CD4-positive, alpha-beta T cell treated with Interferon gamma for 1 hour (primary cell): ENCODE data around the gene RPS16.

Experiments
- DNase-seq: peaks from one replicate; pipeline ENCODE4 v3.0.0-alpha.2; 2020

The RPS16 gene

DNA sequence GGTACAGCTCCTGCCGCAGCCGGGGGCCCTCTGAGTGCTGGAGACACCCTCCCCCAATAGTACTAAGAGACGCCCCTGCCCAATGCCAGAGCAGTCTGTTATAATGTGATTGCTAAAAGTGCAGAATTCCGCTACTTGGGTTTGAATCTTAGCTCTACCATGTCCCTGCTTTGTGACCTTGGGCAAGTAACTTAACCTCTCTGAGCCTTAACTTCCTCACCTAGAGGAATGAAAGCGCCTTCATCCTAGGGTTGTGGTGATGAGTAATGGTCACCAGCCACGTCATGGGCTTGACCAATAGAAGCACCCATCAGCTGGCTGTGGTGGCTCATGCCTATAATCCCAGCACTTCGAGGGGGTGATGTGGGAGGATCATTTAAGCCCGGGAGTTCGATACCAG is 16.7 kb downstream of the RPS16 start:
- no peak for DNase-seq

DNA sequence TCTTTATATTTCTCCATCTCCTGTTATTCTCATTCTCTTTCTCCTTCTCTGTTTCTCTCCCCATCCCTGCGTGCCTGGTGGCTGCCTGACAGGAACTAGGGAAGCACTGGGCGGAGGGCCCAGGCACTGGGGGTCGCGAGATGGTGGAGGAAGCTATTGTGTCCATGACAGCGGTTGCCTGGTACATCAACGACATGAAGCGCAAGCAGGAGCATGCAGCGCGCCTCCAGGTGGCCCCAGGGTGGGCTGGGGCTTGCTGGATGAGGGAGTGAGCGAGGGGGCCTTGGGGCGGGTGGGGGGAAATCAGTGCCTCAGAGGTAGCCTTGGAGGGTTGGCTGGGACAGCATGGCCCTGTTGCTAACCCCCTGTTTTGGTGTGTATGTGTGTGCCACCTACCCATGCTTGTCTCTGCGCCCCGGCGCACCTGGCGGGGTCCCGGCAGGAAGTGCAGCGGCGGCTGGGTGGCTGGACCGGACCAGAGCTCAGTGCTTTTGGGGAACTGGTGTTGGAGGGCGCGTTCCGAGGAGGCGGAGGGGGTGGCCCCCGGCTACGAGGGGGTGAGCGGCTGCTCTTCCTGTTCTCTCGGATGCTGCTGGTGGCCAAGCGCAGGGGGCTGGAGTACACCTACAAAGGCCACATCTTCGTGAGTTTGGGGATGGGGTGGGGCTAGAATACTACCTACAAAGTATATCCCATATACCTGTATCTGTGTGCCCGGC is 18.1 kb downstream of the RPS16 start:
- no peak for DNase-seq

DNA sequence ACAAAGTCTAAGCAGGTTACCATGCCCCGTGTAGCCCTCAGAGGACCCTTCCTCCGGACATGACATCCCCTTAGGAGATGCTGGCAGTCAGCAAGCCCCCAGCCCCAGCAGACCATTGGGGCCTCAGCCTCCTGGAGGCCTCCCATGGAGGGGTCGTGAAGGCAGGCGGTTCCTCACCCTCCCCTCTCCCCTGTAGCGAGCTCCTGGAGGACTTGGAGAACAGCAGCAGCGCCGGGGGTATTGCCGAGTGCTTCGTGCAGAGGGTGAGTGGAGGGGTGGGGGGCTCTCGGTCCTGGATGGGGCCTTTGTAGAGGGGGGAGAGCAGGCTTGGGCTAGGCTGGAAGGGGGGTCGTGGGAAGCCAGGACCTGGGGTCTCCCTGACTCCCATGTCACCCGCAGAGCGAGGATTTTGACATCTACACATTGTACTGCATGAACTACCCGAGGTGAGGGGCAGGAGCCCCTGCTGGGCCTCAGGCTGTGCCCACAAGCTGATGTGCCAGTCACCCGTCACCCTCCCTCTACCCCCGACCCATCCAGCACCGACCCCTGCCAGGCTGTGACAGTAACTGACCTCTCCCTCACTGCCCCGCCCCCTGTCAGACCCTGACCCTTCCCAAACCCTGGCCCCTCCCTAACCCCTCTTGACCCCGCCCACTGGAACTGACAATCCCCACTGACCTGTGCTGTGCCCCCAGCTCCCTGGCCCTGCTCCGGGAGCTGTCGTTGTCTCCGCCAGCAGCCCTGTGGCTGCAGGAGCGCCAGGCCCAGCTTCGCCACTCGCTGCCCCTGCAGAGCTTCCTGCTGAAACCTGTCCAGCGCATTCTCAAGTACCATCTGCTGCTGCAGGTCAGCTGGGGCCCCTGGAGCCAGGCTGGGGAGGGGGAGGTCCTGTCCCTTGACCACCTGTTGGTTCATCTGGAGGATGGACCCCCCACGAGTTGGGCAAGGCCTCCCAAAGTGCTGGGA is 19.3 kb downstream of the RPS16 start:
- DNase-seq: no peak

DNA sequence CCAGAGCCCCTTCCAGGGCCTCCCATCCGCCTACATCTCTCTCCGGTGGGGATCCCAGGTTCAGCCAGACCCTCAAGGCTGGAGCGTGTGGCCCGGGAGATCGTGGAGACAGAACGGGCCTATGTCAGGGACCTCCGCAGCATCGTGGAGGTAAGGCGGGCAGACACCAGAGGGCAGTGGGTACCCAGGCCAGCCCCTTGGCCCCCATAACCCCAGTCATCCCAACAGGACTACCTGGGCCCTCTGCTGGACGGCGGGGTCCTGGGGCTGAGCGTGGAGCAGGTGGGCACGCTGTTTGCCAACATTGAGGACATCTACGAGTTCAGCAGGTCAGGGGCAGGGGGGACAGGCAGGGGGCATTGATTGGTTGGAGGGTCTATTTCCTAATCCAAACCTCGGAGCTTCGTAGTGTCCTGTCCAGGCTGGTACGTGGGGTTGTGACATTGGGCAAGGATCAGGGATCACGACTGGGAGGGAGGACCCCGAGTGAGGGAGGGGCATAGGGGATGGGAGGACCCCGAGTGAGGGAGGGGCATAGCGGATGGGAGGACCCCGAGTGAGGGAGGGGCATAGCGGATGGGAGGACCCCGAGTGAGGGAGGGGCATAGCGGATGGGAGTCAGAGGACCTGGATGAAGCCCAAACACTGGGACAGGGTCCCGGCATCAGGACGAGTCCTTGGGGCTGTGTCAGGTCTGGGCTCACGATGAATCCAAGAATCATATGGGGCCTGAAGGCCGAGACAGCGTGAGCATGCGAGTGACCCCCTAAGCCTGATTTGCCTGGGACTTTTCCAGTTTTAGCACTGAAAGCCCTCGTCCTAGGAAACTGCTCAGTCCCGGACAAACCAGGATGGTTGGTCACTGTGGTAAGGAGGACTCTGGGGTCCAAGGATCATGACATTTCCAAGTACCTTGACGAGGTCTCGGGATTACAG is 20.4 kb downstream of the RPS16 start:
- DNase-seq: no peak

DNA sequence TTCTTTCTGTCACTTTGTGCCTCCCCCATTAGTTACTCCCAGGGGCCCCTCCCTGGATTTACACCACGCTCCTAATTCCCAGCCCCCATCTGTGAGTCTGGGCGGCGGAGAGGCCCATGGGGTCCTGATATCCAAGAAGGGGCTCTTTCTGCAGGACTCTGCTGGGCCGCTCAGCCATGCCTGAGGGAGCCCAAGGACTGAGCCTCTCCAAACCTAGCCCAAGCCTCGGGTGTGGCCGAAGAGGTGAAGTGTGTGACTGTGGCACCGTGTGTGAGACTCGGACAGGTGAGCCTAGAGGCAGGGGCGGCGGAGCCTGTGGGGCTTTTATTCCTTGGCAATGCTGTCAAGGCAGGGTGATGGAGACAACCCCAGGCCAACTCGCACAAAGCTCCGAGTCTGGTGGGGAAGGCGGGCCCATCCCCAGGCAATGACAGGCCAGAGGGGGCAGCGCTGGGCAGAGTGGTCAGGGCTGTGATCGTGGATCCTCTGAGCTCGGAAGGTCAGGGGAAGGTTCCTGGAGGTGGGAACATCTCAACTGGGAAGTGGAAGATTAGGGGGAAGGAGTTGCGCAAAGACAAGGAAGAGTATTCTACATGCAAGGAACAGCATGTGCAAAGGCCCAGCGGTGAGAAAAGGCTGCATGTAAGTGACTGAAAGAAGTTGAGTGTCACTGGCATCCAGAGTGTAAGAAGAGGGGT is 21.7 kb downstream of the RPS16 start:
- DNase-seq: no peak

DNA sequence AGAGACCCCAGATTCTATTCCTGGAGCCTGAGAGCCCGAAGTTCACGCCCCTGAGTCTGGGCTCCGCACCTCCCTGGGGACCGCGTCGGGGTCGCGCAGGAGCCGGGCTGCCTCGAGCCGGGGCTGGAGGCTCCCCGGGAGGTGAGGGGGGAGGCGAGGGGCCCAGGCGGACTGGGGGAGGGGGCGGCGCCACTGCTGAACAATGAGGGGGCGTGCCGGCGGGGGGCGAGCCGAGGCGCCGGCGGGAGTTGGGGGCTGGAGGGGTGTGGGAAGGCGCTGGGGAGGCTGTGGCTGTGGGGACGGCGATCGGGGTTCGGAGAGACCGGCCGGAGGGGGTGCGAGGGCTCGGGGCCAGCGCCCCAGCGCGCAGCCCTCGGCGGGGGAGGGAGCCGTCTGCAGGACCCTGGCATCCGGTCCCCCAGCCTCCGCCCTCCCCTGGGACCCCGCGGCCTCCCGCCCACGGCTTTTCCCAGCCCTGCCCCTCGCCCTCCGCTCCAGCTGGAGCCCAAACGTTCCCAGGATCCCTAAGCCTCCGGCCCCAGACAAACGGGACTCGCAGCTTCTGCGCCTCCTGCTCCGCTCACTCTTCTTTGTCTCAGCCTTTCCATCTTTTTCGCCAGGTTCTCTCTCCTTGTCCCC is 22.4 kb downstream of the RPS16 start:
- peak; percentile 47 for DNase-seq

DNA sequence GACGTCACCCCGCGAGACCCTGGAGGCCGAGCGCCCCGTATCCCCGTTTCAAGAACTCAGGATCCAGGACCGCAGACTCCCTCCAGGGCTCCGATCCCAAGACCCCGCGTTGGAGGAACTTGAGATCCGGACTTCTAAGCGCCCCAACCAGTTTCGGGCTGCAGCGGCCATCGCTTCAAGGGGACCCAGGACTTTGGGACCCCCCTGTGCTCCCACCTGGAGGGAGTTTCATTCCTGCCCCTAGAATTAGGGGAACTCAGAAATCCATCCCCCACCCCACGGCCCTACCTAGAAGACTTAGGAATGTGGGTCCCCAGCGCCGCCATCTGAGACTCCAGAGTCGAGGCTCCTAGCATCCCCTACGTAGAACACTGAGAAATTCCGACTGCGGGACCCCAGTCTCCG is 22.9 kb downstream of the RPS16 start:
- DNase-seq: no peak

DNA sequence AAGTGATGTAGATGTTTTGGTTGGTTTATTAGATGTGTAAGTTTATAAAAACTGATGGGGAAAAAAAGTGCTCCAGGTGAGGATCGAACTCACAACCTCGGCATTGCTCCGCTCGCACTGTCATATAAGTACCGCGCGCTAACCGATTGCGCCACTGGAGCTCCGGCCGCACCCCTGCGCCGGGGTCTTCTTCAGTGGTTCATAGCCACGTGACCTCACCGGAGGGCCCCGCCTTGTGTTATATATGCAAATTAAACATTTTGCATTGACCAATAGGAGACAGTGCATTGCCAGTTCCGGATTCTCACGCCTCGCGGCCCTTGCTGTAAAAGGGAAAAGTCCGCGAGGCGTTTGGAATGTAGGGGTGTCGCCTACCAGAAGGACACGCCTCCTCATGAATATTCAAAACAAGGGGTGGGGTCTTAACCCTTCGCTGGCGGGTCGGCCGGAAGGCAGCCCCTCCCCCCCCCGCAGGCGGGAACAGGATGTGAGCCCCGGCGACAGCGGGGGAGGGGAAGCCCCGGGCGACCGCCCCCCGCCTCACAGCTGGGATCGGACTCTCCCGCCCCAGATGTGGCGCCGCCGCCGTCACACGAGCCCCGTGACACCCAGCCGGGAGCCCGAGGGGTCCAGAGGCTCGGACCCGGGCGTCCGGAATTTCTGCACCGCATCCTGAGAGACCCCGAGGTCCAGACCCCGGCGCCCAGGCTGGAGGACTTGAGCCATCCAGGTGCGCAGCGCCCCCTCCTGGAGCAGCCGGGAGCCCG is 23.5 kb downstream of the RPS16 start, which contains the start of gene PLEKHG2:
PLEKHG2 (plus strand) TSS at position 570 of the 767 bp plus-strand sequence. CDS start 1,418 bp downstream, outside the sequence.
- DNase-seq: peak; percentile 98

DNA sequence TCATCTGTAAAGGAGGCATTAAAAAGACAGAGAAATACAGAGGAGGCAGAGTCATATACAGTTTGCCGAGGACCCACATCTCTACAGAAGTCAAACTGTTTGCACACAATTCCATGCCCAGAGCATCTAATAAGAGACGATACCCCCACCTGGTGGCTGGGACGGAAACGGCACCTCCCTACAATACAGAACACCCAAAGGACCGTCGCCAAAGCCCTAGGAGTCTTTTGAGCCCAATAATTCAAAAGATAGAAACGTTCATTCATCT is 24.0 kb downstream of the RPS16 start:
- peak; percentile 91 for DNase-seq

DNA sequence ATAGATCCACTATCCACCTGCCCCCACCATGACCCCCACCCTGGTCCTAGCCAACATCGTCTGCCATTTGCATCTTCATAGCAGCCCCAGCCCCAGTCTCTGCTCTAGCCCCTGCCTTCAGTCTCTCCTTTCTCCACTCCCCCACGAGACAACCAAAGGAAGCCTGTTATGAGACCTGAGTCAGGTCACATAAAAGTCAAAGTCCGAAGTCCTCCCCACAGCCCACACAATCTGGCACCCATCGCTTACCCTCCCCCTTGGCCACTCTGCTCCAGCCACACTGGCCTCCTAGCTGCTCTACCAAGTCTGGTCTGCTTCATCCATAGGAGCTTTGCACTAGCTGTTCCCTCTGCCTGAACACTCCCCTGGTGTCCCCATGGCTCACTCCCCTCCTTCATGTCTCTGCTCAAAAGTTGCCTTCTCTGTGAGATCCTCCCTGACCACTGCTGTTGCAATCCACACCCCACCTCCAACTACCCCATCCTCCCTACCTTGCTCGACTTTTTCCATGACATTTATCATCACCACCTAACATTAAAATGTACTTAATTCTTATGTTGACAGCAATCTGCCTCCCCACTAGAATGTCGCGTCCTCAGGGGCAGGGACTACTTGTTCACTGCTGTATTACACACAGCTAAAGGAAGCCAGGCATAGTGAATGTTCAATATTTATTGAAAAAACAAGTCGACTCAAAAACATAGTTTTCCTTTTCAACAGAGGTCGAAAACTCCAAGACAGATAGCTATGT is 24.5 kb downstream of the RPS16 start:
- peak; percentile 77 for DNase-seq

DNA sequence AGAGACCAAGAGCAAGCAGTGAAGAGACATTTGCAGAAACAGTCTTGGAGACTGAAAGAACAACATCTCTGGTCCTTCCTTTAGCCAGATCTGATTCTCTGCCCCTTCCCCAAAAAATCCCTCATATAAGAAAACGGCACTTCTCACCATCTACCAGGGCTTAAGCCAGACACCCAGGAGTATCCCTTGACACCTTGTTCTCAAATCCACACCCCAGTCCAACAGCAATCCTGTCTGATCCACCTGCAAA is 25.0 kb downstream of the RPS16 start:
- no peak for DNase-seq

DNA sequence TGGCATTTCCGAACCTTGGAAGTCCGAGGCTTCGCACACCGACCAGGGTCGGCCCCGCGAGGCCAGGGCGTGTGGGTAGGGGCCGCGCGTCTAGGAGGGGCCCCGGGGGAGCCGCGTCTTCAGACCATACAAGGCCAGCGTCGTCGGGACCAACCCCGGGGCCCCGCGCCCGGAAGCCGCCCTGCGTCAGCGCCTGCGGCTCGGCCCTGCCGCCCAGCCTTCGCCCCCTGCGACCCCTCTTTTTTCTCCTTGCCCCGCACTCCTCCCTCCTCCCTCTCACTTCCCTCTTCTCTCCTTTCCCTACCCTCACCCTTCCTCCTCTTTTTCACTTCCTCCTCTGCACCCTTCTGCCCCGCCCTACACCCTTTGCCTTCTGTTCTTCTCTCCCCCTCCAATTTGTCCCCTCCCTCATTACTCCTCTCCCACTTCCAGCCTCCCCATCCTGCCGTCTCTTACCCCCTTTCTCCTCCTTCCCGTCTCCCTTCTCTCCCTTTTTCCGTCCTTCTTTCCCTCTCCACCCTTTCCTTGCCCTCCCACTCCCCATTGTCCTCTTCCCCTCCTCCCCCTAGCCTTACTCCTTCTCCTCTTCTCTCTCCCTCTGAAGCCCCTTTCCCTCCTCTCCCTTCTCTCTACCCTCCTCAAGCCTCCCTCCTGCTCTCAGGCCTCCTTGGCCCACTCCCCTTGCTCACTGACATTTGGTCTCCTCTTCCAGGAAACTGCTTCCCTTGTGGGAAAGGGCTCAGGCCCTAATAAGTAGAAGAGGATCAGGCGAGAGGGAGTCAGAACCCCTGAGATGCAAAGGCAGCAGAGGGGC is 25.5 kb downstream of the RPS16 start:
- peak; percentile 92 for DNase-seq

DNA sequence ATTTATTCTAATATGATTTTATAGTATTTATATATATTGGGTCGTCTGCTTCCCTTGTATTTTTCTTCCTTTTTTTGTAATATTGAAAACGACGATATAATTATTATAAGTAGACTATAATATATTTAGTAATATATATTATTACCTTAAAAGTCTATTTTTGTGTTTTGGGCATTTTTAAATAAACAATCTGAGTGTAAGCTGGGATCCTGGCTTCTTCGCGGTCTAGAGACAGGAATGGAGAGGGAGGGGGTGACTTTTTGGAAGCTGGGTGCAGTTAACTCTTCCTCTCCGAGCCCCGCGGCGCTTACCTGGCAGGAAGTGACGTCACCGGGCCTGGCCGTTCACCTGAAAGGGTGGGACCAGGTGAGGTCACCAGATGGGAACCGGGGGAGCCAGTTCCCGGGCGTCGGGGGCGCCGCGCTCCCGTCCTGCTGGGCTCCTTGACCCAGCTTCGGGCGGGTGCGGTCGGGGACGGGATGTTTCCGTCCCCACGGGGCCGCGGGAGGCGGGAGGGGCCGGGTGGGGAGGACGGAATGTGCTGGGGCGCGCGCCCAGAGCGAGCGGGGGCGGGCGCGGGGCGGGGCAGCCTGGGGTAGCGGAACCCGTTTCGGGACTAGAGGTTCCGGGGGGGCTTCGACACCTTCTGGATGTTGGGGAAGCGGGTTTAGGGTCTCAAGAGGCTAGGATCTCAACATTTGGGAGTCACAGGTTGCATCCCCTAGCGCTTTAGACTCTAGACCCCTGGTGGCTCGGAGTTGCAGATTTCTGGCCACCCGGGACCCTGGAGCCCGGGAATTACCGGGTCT is 26.3 kb downstream of the RPS16 start:
- DNase-seq: peak; percentile 96

DNA sequence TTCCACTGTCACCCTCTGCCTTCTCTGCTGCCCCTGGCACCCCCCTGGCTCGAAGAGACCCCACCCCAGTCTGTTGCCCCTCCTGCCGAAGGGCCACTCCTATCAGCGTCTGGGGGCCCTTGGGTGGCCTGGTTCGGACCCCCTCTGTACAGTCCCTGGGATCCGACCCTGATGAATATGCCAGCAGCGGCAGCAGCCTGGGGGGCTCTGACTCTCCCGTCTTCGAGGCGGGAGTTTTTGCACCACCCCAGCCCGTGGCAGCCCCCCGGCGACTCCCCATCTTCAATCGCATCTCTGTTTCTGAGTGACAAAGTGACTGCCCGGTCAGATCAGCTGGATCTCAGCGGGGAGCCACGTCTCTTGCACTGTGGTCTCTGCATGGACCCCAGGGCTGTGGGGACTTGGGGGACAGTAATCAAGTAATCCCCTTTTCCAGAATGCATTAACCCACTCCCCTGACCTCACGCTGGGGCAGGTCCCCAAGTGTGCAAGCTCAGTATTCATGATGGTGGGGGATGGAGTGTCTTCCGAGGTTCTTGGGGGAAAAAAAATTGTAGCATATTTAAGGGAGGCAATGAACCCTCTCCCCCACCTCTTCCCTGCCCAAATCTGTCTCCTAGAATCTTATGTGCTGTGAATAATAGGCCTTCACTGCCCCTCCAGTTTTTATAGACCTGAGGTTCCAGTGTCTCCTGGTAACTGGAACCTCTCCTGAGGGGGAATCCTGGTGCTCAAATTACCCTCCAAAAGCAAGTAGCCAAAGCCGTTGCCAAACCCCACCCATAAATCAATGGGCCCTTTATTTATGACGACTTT is 27.1 kb downstream of the RPS16 start:
- DNase-seq: peak; percentile 63

DNA sequence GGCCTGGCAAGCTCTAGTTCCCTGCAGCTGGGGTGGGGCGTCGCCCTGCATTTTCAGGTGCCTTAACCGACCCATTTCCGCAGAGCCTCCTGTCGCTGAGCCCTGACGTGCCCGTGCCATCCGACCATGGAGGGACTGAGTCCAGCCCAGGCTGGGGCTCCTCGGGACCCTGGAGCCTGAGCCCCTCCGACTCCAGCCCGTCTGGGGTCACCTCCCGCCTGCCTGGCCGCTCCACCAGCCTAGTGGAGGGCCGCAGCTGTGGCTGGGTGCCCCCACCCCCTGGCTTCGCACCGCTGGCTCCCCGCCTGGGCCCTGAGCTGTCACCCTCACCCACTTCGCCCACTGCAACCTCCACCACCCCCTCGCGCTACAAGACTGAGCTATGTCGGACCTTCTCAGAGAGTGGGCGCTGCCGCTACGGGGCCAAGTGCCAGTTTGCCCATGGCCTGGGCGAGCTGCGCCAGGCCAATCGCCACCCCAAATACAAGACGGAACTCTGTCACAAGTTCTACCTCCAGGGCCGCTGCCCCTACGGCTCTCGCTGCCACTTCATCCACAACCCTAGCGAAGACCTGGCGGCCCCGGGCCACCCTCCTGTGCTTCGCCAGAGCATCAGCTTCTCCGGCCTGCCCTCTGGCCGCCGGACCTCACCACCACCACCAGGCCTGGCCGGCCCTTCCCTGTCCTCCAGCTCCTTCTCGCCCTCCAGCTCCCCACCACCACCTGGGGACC is 27.9 kb downstream of the RPS16 start:
- DNase-seq: peak; percentile 76

DNA sequence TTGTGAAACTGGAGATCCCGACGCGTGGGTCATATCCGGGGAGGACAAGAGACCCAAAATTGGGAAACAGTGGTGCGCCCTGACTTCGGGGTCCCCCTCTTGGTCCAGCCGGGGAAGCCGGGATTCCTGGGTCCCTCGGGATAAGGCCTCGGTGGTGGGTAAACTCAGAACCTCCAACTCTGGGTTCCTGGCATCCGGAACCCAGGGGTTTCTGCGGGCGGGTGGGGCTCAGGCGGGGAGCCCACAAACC is 28.4 kb downstream of the RPS16 start:
- DNase-seq: no peak

DNA sequence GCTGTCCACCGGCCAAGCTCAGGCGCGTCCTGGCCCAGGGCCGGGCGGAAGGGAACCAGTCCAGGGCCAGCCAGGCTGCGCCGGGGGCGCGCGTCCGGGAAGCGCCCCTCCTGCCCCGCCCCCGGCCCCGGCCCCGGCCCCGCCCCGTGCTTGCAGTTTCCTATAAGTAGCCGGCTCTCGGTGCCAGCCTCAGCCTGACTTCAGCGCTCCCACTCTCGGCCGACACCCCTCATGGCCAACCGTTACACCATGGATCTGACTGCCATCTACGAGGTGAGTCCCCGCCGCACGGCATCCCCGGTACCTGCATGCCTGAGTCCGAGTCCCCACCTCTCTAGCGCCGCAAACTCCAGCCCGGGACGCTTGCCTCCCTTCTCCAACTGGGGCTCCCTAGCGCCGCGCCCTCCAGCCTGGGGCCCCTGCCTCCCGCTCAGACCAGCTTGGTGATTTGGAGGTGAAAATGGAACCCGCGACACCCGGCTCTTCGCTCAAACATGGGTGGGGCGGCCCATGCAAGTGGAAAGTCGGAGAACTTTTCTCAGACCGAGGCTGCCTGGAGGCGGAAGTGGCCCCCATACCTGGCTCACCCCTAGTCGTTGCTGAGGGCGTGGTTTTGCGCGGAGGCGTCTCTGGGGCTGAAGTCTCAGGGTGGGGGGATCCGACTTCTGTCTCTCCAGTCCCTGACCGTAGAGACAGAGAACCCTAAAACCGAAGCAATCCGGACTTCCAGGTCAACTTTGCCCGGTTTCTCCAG is 28.9 kb downstream of the RPS16 start, which contains the start of gene ZFP36:
ZFP36 (plus strand) TSS at position 192 of the 754 bp plus-strand sequence; CDS start at position 250, 58 bp downstream.
- DNase-seq: peak; percentile 93
